HepG2 (cell line): ENCODE results near the gene ARHGAP23. TPM values are rescaled to one million over a fixed set of nuclear protein-coding genes. Genes with fewer than 3 reads are reported as not detected.
A peak's percentile ranks its signal among the peaks of the same experiment; 100 is the strongest.

ENCODE experiments used
- ATF4 ChIP-seq, 2 experiments: fragments of 450-650 bp in 1 of 2; sonication (generic) in 1 of 2; formaldehyde crosslinking; IDR thresholded peaks; 2 replicates each; pipeline versions ENCODE4 v1.5.0 to v1.8.0; 2020 to 2022; ENCODE audit warnings: mild to moderate bottlenecking in 1 of 2, missing genetic modification reagents in 1 of 2
- DNMT1 ChIP-seq: sonication (generic); formaldehyde crosslinking; IDR thresholded peaks from 2 replicates; pipeline ENCODE4 v1.5.1; 2020; ENCODE audit warnings: mild to moderate bottlenecking, missing genetic modification reagents
- ETV5 ChIP-seq: IDR thresholded peaks from 2 replicates; pipeline ENCODE4 v1.6.1; 2018; ENCODE audit warnings: missing biosample characterization, missing genetic modification reagents, inconsistent platforms, borderline replicate concordance
- FLYWCH1 ChIP-seq: sonication (generic); formaldehyde crosslinking; IDR thresholded peaks from 2 replicates; pipeline ENCODE4 v1.8.1; 2023; ENCODE audit warnings: mild to moderate bottlenecking, missing genetic modification reagents
- GFI1 ChIP-seq: sonication (generic); formaldehyde crosslinking; IDR thresholded peaks from 2 replicates; pipeline ENCODE4 v1.5.0; 2020; ENCODE audit warnings: missing genetic modification reagents, mild to moderate bottlenecking, borderline replicate concordance
- JUN ChIP-seq: sonication (generic); formaldehyde crosslinking; IDR thresholded peaks from 2 replicates; pipeline ENCODE4 v1.4.0; 2020; ENCODE audit warnings: mild to moderate bottlenecking, missing genetic modification reagents
- MED1 ChIP-seq: sonication (generic); formaldehyde crosslinking; IDR thresholded peaks from 2 replicates; pipeline ENCODE4 v1.4.0; 2020; ENCODE audit warnings: missing genetic modification reagents
- MXD4 ChIP-seq: IDR thresholded peaks from 2 replicates; pipeline ENCODE4 v1.6.1; 2016; ENCODE audit warnings: mild to moderate bottlenecking, missing biosample characterization, missing genetic modification reagents
- POLR2G ChIP-seq: fragments of 200-400 bp; formaldehyde crosslinking; IDR thresholded peaks from 2 replicates; pipeline ENCODE4 v1.6.1; 2018; ENCODE audit warnings: mild to moderate bottlenecking, low read depth, low read length, moderate library complexity
- SIN3A ChIP-seq: IDR thresholded peaks from 2 replicates; pipeline ENCODE4 v1.6.1; 2011; ENCODE audit warnings: low read depth, mild to moderate bottlenecking, control low read depth, low read length, borderline replicate concordance
- SMARCE1 ChIP-seq: fragments of 450-650 bp; IDR thresholded peaks from 2 replicates; pipeline ENCODE4 v1.6.1; 2017; ENCODE audit warnings: borderline replicate concordance
- STAT6 ChIP-seq: sonication (generic); formaldehyde crosslinking; IDR thresholded peaks from 2 replicates; pipeline ENCODE4 v1.4.0; 2020; ENCODE audit warnings: missing genetic modification reagents, mild to moderate bottlenecking, borderline replicate concordance
- TCF12 ChIP-seq, 2 experiments: fragments of 450-650 bp in 1 of 2; sonication (generic) in 1 of 2; formaldehyde crosslinking in 1 of 2; IDR thresholded peaks; 2 replicates each; pipeline versions ENCODE4 v1.6.1 to v1.8.0; 2017 to 2022; ENCODE audit warnings: antibody characterized with exemption in 1 of 2, mild to moderate bottlenecking in 1 of 2, missing genetic modification reagents in 1 of 2, moderate library complexity in 1 of 2
- ZBTB8A ChIP-seq: sonication (generic); formaldehyde crosslinking; IDR thresholded peaks from 2 replicates; pipeline ENCODE4 v1.4.0; 2020; ENCODE audit warnings: mild to moderate bottlenecking, low read depth, missing genetic modification reagents, borderline replicate concordance
- ZFP36L1 ChIP-seq: sonication (generic); formaldehyde crosslinking; IDR thresholded peaks from 2 replicates; pipeline ENCODE4 v1.8.0; 2022; ENCODE audit warnings: mild to moderate bottlenecking, missing genetic modification reagents, moderate library complexity
- ZNF205 ChIP-seq: IDR thresholded peaks from 2 replicates; pipeline ENCODE4 v1.6.1; 2018; ENCODE audit warnings: missing biosample characterization, missing genetic modification reagents
- ZNF430 ChIP-seq: sonication (generic); formaldehyde crosslinking; IDR thresholded peaks from 2 replicates; pipeline ENCODE4 v1.9.0; 2021; ENCODE audit warnings: mild to moderate bottlenecking, missing genetic modification reagents
- ZNF704 ChIP-seq: sonication (generic); formaldehyde crosslinking; IDR thresholded peaks from 2 replicates; pipeline ENCODE4 v1.8.1; 2023; ENCODE audit warnings: mild to moderate bottlenecking, inconsistent platforms, moderate library complexity, missing genetic modification reagents, borderline replicate concordance
- ZNF747 ChIP-seq: sonication (generic); formaldehyde crosslinking; IDR thresholded peaks from 2 replicates; pipeline ENCODE4 v1.8.1; 2023; ENCODE audit warnings: missing genetic modification reagents, mild to moderate bottlenecking, borderline replicate concordance
- ZNF891 ChIP-seq: sonication (generic); formaldehyde crosslinking; IDR thresholded peaks from 2 replicates; pipeline ENCODE4 v1.5.0; 2020; ENCODE audit warnings: mild to moderate bottlenecking, missing genetic modification reagents
- polyA plus RNA-seq, 8 experiments: library from polyadenylated mRNA; depleted of rRNA in 3 of 8; stranded (reverse) in 7 of 8; unstranded in 1 of 8; fragments of >200 nt; fragmentation: Illumina TruSeq in 4 of 8; extraction: Trizol in 4 of 8; gene quantifications; 2 replicates each; pipeline versions ENCODE4 v1.2.1 to v1.2.3, GENCODE V29; 2011 to 2016; ENCODE audit warnings: low read depth in 4 of 8, missing spikeins in 1 of 8, mixed read lengths in 1 of 8; ENCODE audit not compliant: insufficient read depth in 1 of 8
- total RNA-seq, 5 experiments: library from RNA; depleted of rRNA; stranded (reverse); fragments of >200 nt; fragmentation: Illumina TruSeq; extraction: Trizol; gene quantifications; 2 replicates each; pipeline ENCODE4 v1.2.3, GENCODE V29; 2016; ENCODE audit warnings: low read depth in 1 of 5
- TF ChIP-seq, protein P1 (sequence below): IDR thresholded peaks from 2 replicates; pipeline ENCODE4 v1.6.1; 2016; ENCODE audit warnings: missing compliant biosample characterization, missing genetic modification reagents, borderline replicate concordance
- TF ChIP-seq, protein P2 (sequence below): IDR thresholded peaks from 2 replicates; pipeline ENCODE4 v1.6.1; 2016; ENCODE audit warnings: mild to moderate bottlenecking

ARHGAP23 gene
- total and polyA plus RNA-seq, 2 of the 13 experiments (the other 11 are each of a cell fraction or from before 2014, with no cell fraction given): 0.03 TPM; not detected in 1

DNA sequence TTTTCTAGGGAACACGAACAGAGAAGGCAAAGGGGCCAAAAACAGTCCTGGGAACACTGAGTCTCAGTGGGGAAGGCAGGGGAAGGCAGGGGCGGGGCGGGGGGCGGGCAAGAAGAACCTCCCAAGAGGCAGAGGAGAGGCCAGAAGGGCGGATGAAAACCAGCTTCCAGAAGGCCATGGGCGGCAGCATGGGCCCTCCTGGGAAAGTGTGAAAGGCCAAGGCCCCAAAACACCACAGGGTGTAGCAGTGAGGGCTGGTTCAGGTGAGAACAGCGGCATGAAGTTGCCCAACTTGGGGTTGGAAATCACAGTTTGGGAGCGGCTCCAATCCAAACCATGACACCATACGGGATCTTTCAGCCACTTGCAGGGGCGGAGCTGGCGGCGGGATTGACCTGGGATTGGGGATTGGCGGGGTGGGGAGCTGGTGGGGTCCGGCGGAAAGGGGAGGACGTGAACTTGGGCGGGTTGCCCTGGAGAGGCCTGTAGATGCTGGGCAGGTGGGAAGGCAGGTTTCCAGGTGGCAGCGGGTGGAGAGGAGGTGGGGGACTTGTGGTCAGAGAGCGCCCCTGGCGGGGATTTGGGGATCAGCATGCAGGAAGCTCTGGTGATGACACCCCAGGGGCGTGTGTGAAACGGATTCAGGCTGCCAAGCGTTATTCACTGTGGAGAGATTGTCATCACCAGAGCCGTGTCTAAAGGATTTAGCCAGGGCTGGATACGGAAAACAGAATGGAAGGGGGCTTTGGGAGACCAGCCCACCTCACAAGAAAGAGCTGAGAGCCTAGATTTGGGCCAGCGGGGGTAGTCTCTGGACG is 80.9 kb downstream of the ARHGAP23 start (continued):
- TF ChIP-seq FLYWCH1 (no peak), POLR2G (no peak), ZNF430 (no peak), SMARCE1 (no peak), MED1 (CRISPR knock-in tag) (no peak), SIN3A (no peak), STAT6 (CRISPR knock-in tag) (no peak), ZBTB8A (CRISPR knock-in tag) (no peak), ATF4 (CRISPR knock-in tag; IDR thresholded peaks at IDR 0.05) (peak in 1 of 2 experiments; percentile 51; a peak in 1 of 4 replicates), ZNF891 (CRISPR knock-in tag) (peak; percentile 21; the same call in 1 of the 2 replicates), DNMT1 (no peak), TCF12 (IDR thresholded peaks at IDR 0.05) (no peak), TCF12 (CRISPR knock-in tag; IDR thresholded peaks at IDR 0.05) (no peak), GFI1 (CRISPR knock-in tag) (no peak), ZFP36L1 (CRISPR knock-in tag) (no peak), ZNF747 (CRISPR knock-in tag) (no peak), JUN (CRISPR knock-in tag) (no peak), ZNF205 (CRISPR knock-in tag) (no peak), MXD4 (CRISPR knock-in tag) (0 out of 2 replicates have a peak, but pooled peaks have one; percentile 21), ETV5 (0 out of 2 replicates have a peak, but pooled peaks have one; percentile 21), ZNF704 (no peak)
- TF ChIP-seq, protein P1, sequence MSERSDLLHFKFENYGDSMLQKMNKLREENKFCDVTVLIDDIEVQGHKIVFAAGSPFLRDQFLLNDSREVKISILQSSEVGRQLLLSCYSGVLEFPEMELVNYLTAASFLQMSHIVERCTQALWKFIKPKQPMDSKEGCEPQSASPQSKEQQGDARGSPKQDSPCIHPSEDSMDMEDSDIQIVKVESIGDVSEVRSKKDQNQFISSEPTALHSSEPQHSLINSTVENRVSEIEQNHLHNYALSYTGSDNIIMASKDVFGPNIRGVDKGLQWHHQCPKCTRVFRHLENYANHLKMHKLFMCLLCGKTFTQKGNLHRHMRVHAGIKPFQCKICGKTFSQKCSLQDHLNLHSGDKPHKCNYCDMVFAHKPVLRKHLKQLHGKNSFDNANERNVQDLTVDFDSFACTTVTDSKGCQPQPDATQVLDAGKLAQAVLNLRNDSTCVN (CRISPR knock-in tag): no peak
- TF ChIP-seq, protein P2, sequence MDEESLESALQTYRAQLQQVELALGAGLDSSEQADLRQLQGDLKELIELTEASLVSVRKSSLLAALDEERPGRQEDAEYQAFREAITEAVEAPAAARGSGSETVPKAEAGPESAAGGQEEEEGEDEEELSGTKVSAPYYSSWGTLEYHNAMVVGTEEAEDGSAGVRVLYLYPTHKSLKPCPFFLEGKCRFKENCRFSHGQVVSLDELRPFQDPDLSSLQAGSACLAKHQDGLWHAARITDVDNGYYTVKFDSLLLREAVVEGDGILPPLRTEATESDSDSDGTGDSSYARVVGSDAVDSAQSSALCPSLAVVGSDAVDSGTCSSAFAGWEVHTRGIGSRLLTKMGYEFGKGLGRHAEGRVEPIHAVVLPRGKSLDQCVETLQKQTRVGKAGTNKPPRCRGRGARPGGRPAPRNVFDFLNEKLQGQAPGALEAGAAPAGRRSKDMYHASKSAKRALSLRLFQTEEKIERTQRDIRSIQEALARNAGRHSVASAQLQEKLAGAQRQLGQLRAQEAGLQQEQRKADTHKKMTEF (CRISPR knock-in tag): no peak
